ENCODE data around the gene TSPAN15. TPM values are rescaled to one million over a fixed set of nuclear protein-coding genes. Genes with fewer than 3 reads are reported as not detected.
A peak's percentile ranks its signal among the peaks of the same experiment; 100 is the strongest.

The TSPAN15 gene
- total and polyA plus RNA-seq, 8 donors: 34.4 to 67.9 (median 41.5) TPM

GRCh38 chr10:69469976-69470375 is 18.7 kb downstream of the TSPAN15 start:
- H3K4me3 ChIP-seq: no peak overlapping the region
- no peaks in the 10 kb centered on the region for H3K9me3 ChIP-seq
- DNase-seq: no peak
- peak overlapping the region in 1 of 2 donors; percentile 45 for H3K27ac ChIP-seq
- H3K36me3 ChIP-seq: no peaks in the 10 kb centered on the region
- H3K4me1 ChIP-seq: peaks cover 36 to 78% of the 10 kb centered on the region in 2 donors
- no peak for ATAC-seq
- intact Hi-C loops (cut with DNase I): no loop called here
- no peaks in the 10 kb centered on the region for H3K27me3 ChIP-seq
- TF ChIP-seq CTCF (IDR thresholded peaks at IDR 0.05): no peak

- H3K9me3 ChIP-seq: no peaks in the 10 kb centered on the region
- no peak overlapping the region for H3K27ac ChIP-seq
- H3K4me3 ChIP-seq: no peak overlapping the region
- H3K27me3 ChIP-seq: no peaks in the 10 kb centered on the region
- no peak for ATAC-seq
- TF ChIP-seq CTCF (IDR thresholded peaks at IDR 0.05): no peak
- H3K4me1 ChIP-seq: peaks cover 37 to 77% of the 10 kb centered on the region in 2 donors
- intact Hi-C loops (cut with DNase I): no loop called here
- DNase-seq: no peak
- H3K36me3 ChIP-seq: no peaks in the 10 kb centered on the region
Measured at GRCh38 chr10:69470463-69471384, 19.5 kb downstream of the TSPAN15 start.

GRCh38 chr10:69472142-69472541 is 20.9 kb downstream of the TSPAN15 start:
- no peak for TF ChIP-seq CTCF (IDR thresholded peaks at IDR 0.05)
- no peaks in the 10 kb centered on the region for H3K27me3 ChIP-seq
- intact Hi-C loops (cut with DNase I): no loop called here
- H3K27ac ChIP-seq: peak overlapping the region in 1 of 2 donors; percentile 43
- ATAC-seq (no peak), DNase-seq (no peak)
- no peaks in the 10 kb centered on the region for H3K9me3 ChIP-seq
- H3K4me1 ChIP-seq: peaks cover 27 to 63% of the 10 kb centered on the region in 2 donors
- no peak overlapping the region for H3K4me3 ChIP-seq
- H3K36me3 ChIP-seq: no peaks in the 10 kb centered on the region

GRCh38 chr10:69472544-69472943 is 21.3 kb downstream of the TSPAN15 start:
- no peak for ATAC-seq
- H3K27ac ChIP-seq: peak overlapping the region in 1 of 2 donors; percentile 43
- H3K36me3 ChIP-seq: no peaks in the 10 kb centered on the region

More at GRCh38 chr10:69472544-69472943, 21.3 kb downstream of the TSPAN15 start:
- intact Hi-C loops (cut with DNase I): no loop called here
- no peak for TF ChIP-seq CTCF (IDR thresholded peaks at IDR 0.05)
- H3K27me3 ChIP-seq: no peaks in the 10 kb centered on the region
- H3K4me1 ChIP-seq: peaks cover 27 to 63% of the 10 kb centered on the region in 2 donors
- H3K4me3 ChIP-seq: no peak overlapping the region
- no peak for DNase-seq
- no peaks in the 10 kb centered on the region for H3K9me3 ChIP-seq

All from left lung (tissue), 10 donors.